Colonic mucosa (tissue), 4 donors: ENCODE measurements around the gene SDK2. TPM values are rescaled to one million over a fixed set of nuclear protein-coding genes. Genes with fewer than 3 reads are reported as not detected.

ENCODE experiments used
- DNase-seq: peaks from one replicate; pipeline ENCODE4 v3.0.0-alpha.2; 2020
- H3K27ac ChIP-seq: fragments of 200-600 bp; one replicate; pipeline ENCODE4 v1.8.0; 2021
- H3K27me3 ChIP-seq: fragments of 200-600 bp; one replicate; pipeline ENCODE4 v1.8.0; 2021
- H3K36me3 ChIP-seq: fragments of 200-600 bp; one replicate; pipeline ENCODE4 v1.8.0; 2021
- H3K4me1 ChIP-seq: fragments of 200-600 bp; one replicate; pipeline ENCODE4 v1.8.0; 2021; ENCODE audit warnings: mild to moderate bottlenecking
- H3K4me3 ChIP-seq: fragments of 200-600 bp; one replicate; pipeline ENCODE4 v1.8.0; 2021
- H3K9ac ChIP-seq, 2 donors: one replicate each; pipeline ENCODE4 v1.7.0; 2013; ENCODE audit warnings: control low read depth in 2 of 2, low read depth in 2 of 2, low read length in 2 of 2
- H3K9me3 ChIP-seq: fragments of 200-600 bp; one replicate; pipeline ENCODE4 v1.8.0; 2021
- intact Hi-C: fragments of 100-400 bp; cut with DNase I; formaldehyde crosslinking; loops from one replicate; pipeline ENCODE4 v1.14.1; 2022
- total RNA-seq, 2 donors: library from RNA; stranded (reverse); fragmentation: NEBNext Ultra II Directional in 1 of 2; extraction: Animal tissue kit (Norgen Biotek cat#: 25700) in 1 of 2; gene quantifications; one replicate each; pipeline ENCODE4 v1.2.1, GENCODE V29; 2021
- TF ChIP-seq, protein P1 (sequence below): fragments of 200-600 bp; IDR thresholded peaks from one replicate; pipeline ENCODE4 v1.8.0; 2022; ENCODE audit warnings: antibody characterized with exemption, mild to moderate bottlenecking
- donor health status: healthy.
- donor health status: DM: no; HTN: no; CAD: no.
- donor health status: DM: no; HTN: no; CAD: no.

Gene SDK2
- total RNA-seq, 2 donors from 2014 or later, result 0.94 to 1.2 TPM

DNA sequence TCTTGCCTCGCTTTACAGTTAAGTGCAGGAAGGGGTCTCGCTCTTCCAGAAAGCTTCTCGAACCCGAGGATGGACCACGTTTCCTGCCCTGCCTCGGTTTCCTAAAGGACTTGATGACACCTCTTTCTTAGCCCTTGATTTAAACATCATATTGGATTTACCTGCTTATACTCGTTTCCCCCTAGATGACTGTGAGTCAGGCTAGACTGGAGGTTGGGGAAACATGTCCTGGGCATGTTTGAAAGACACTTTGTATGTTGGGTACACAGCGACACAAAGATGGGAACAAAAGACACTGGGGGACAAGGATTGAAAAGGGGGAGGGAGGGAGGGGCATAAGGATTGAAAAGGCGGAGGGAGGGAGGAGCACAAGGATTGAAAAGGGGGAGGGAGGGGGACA, 30.0 kb downstream of the SDK2 start:
- Histone ChIP-seq H3K27ac (no peak overlapping the region), H3K4me1 (no peaks in the 10 kb centered on the region), H3K36me3 (no peaks in the 10 kb centered on the region), H3K4me3 (no peak overlapping the region), H3K27me3 (no peaks in the 10 kb centered on the region), H3K9ac (no peak overlapping the region), H3K9me3 (no peaks in the 10 kb centered on the region)
- intact Hi-C loops, result no loop called here
- no peak for DNase-seq
- TF ChIP-seq, protein P1, sequence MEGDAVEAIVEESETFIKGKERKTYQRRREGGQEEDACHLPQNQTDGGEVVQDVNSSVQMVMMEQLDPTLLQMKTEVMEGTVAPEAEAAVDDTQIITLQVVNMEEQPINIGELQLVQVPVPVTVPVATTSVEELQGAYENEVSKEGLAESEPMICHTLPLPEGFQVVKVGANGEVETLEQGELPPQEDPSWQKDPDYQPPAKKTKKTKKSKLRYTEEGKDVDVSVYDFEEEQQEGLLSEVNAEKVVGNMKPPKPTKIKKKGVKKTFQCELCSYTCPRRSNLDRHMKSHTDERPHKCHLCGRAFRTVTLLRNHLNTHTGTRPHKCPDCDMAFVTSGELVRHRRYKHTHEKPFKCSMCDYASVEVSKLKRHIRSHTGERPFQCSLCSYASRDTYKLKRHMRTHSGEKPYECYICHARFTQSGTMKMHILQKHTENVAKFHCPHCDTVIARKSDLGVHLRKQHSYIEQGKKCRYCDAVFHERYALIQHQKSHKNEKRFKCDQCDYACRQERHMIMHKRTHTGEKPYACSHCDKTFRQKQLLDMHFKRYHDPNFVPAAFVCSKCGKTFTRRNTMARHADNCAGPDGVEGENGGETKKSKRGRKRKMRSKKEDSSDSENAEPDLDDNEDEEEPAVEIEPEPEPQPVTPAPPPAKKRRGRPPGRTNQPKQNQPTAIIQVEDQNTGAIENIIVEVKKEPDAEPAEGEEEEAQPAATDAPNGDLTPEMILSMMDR, result no peak

- intact Hi-C loops, result no loop called here
- H3K27me3 ChIP-seq, result no peaks in the 10 kb centered on the region
Observed at GRCh38 chr17:73613271-73614233, 30.7 kb downstream of the SDK2 start.

GRCh38 chr17:73612031-73612472, 32.2 kb downstream of the SDK2 start:
- intact Hi-C loops, result no loop called here
- Histone ChIP-seq H3K9ac (no peak overlapping the region), H3K4me3 (no peak overlapping the region), H3K9me3 (no peaks in the 10 kb centered on the region), H3K27me3 (no peaks in the 10 kb centered on the region), H3K27ac (no peak overlapping the region), H3K36me3 (no peaks in the 10 kb centered on the region), H3K4me1 (no peaks in the 10 kb centered on the region)
- no peak for DNase-seq
- TF ChIP-seq, protein P1, result no peak

More at GRCh38 chr17:73613271-73614233, 30.7 kb downstream of the SDK2 start:
- no peaks in the 10 kb centered on the region for H3K9me3 ChIP-seq
- TF ChIP-seq, protein P1, result no peak
- no peak overlapping the region for H3K27ac ChIP-seq
- H3K4me1 ChIP-seq, result no peaks in the 10 kb centered on the region
- H3K36me3 ChIP-seq, result no peaks in the 10 kb centered on the region
- no peak overlapping the region for H3K4me3 ChIP-seq
- DNase-seq, result no peak
- H3K9ac ChIP-seq, result no peak overlapping the region

DNA sequence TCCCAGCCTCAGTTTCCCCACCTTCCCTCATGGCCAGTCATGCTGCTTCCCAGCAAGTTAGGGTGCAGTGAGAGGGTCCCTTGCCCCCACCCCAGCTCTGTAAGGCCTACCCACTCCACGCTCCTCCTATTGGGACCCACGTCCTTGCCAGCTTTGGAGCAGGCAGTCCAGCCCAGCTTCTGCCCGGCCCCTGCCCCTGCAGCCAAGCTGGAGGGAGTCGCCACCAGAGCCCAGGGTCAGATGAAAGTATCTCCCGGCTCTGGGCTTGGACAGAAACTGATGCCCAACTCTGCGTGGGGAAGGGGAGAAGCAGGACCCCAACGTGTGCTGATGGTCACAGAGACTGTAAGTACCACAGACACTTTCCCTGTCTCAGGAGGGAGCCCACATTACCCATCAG, 32.6 kb downstream of the SDK2 start:
- H3K4me3 ChIP-seq, result no peak overlapping the region
- TF ChIP-seq, protein P1, result no peak
- no peaks in the 10 kb centered on the region for H3K4me1 ChIP-seq
- no peak for DNase-seq
- no peaks in the 10 kb centered on the region for H3K36me3 ChIP-seq
- H3K9me3 ChIP-seq, result no peaks in the 10 kb centered on the region
- intact Hi-C loops, result no loop called here
- no peaks in the 10 kb centered on the region for H3K27me3 ChIP-seq
- no peak overlapping the region for H3K9ac ChIP-seq
- no peak overlapping the region for H3K27ac ChIP-seq

- intact Hi-C loops, result no loop called here
- no peaks in the 10 kb centered on the region for H3K9me3 ChIP-seq
- TF ChIP-seq, protein P1, result no peak
Observed at GRCh38 chr17:73610331-73610911, 33.8 kb downstream of the SDK2 start.

More at GRCh38 chr17:73610331-73610911, 33.8 kb downstream of the SDK2 start:
- H3K27ac ChIP-seq, result no peak overlapping the region
- no peaks in the 10 kb centered on the region for H3K27me3 ChIP-seq
- no peak overlapping the region for H3K4me3 ChIP-seq
- DNase-seq, result no peak
- no peaks in the 10 kb centered on the region for H3K36me3 ChIP-seq
- H3K4me1 ChIP-seq, result no peaks in the 10 kb centered on the region
- no peak overlapping the region for H3K9ac ChIP-seq
